Loucy (cell line): ENCODE data around the gene NID2.

Experiments
- CTCF ChIP-seq: fragments of 200-600 bp; sonication (generic); conservative IDR thresholded peaks from 2 replicates; pipeline ENCODE4 v1.5.1; 2014; ENCODE audit warnings: mild to moderate bottlenecking, antibody characterized with exemption, low read length
- EZH2phosphoT487 ChIP-seq: fragments of 200-600 bp; IDR thresholded peaks from 2 replicates; pipeline ENCODE4 v1.6.1; 2018; ENCODE audit warnings: antibody characterized with exemption, mild to moderate bottlenecking, moderate library complexity, borderline replicate concordance

DNA sequence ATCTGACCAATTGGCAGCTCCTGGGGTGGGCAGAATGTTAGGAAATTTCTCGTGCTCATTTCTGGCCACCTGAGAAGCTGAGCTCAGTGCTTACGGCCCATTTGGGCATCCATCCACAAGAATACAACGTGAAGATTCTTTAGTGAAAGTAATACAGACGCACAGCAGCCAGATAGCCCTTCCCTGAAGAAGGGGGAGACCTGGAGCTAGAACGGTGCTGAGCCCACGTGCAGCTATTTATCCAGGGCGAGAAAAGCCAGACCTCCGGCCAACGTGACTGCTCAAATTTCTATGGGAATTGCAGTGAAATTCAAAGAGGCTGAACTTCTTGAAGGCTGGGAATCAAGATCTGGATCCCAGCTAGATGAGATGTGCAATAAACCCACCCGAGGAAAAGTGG, 20.7 kb downstream of the NID2 start:
- TF ChIP-seq CTCF: no peak
- TF ChIP-seq EZH2phosphoT487: no peak
